ENCODE data around the gene RRAS. TPM values are rescaled to one million over a fixed set of nuclear protein-coding genes. Genes with fewer than 3 reads are reported as not detected.

Gene RRAS
- total RNA-seq, 4 donors from 2014 or later: 24.0 to 44.5 (median 28.8) TPM

- peaks cover 11 to 14% of the 10 kb centered on the region in 2 donors for H3K4me1 ChIP-seq
- H3K4me3 ChIP-seq (replicated peaks in 1 of 3): no peak overlapping the region
- DNase-seq: no peak
- H3K27me3 ChIP-seq: no peaks in the 10 kb centered on the region
- H3K36me3 ChIP-seq: peaks cover 43 to 67% of the 10 kb centered on the region in 2 donors
- H3K9me3 ChIP-seq: no peaks in the 10 kb centered on the region
- TF ChIP-seq POLR2A (IDR thresholded peaks at IDR 0.05): no peak
- TF ChIP-seq, protein P1, sequence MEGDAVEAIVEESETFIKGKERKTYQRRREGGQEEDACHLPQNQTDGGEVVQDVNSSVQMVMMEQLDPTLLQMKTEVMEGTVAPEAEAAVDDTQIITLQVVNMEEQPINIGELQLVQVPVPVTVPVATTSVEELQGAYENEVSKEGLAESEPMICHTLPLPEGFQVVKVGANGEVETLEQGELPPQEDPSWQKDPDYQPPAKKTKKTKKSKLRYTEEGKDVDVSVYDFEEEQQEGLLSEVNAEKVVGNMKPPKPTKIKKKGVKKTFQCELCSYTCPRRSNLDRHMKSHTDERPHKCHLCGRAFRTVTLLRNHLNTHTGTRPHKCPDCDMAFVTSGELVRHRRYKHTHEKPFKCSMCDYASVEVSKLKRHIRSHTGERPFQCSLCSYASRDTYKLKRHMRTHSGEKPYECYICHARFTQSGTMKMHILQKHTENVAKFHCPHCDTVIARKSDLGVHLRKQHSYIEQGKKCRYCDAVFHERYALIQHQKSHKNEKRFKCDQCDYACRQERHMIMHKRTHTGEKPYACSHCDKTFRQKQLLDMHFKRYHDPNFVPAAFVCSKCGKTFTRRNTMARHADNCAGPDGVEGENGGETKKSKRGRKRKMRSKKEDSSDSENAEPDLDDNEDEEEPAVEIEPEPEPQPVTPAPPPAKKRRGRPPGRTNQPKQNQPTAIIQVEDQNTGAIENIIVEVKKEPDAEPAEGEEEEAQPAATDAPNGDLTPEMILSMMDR (IDR thresholded peaks at IDR 0.05): no peak
- H3K27ac ChIP-seq: no peak overlapping the region
- WGBS, 2 donors: 96 to 99% methylated on average over 30 to 52 of the region's 65 CpGs
- intact Hi-C loops (cut with DNase I): loop anchor here (5.0 kb wide), 1 partner anchor 40 kb away; no protein-coding TSS in a partner anchor
Observed at GRCh38 chr19:49596954-49597702, 42.8 kb downstream of the RRAS start.

DNA sequence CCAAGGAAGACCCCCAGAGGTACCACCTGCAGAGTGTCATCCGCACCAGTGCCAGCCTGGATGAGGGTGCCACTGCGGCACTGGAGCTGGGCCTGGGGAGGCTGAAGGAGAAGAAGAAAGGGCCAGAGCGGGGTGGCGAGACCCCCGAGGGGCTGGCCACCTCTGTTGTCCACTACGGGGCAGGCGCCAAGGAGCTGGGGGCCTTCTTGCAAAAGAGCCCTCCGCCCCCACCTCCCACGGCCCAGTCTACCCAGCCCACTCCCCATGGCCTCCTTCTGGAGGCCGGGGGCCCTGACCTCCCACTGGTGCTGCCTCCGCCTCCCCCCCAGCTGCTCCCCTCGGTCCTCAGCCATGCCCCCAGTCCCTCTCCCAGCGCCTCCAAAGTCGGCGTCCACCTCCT is 43.5 kb downstream of the RRAS start:
- intact Hi-C loops (cut with DNase I): loop anchor here (5.0 kb wide), 1 partner anchor 41 kb away; no protein-coding TSS in a partner anchor
- WGBS, 2 donors: 93 to 100% methylated on average over 8 to 13 of the region's 15 CpGs
- Histone ChIP-seq H3K27ac (no peak overlapping the region), H3K36me3 (peaks cover 40 to 61% of the 10 kb centered on the region in 2 donors), H3K27me3 (no peaks in the 10 kb centered on the region), H3K4me3 (replicated peaks in 1 of 3) (no peak overlapping the region), H3K9me3 (no peaks in the 10 kb centered on the region), H3K4me1 (peaks cover 12 to 14% of the 10 kb centered on the region in 2 donors)
- no peak for DNase-seq
- no peak for TF ChIP-seq POLR2A (IDR thresholded peaks at IDR 0.05)
- TF ChIP-seq, protein P1 (IDR thresholded peaks at IDR 0.05): no peak

DNA sequence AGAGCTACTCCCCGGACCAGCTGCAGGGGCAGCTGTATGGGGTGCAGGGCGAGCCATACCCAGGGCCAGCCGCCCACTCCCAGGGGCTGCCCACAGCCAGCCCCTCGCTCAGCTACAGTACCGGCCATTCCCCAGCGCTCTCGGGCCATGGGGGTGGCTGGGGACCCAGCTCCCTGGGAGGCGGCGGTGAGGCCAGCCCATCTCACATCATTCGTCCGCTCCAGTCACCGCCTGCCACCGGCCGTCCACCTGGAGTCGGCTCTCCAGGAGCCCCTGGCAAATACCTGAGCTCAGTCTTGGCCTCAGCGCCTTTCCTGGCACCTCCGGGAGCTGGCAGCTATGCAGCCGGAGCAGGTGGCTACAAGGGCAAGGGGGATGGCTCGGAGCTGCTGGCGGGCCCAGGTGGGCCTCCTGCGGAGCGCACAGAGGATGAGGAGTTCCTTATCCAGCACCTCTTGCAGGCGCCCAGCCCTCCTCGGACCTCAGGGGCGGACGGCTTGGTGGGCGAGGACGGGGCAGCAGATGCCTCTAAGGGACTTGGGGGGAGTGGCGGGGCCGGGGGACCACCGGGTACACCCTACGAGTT is 44.0 kb downstream of the RRAS start:
- Histone ChIP-seq H3K9me3 (no peaks in the 10 kb centered on the region), H3K4me3 (replicated peaks in 1 of 3) (no peak overlapping the region), H3K27ac (no peak overlapping the region), H3K4me1 (peaks cover 12 to 14% of the 10 kb centered on the region in 2 donors), H3K36me3 (peaks cover 36 to 58% of the 10 kb centered on the region in 2 donors), H3K27me3 (no peaks in the 10 kb centered on the region)
- no peak for TF ChIP-seq POLR2A (IDR thresholded peaks at IDR 0.05)
- TF ChIP-seq, protein P1 (IDR thresholded peaks at IDR 0.05): no peak
- no peak for DNase-seq
- 92 to 98% methylated on average over 9 to 24 of the region's 32 CpGs for WGBS, 2 donors
- intact Hi-C loops (cut with DNase I): loop anchor here (5.0 kb wide), 1 partner anchor 41 kb away; no protein-coding TSS in a partner anchor

- peaks cover 34 to 54% of the 10 kb centered on the region in 2 donors for H3K36me3 ChIP-seq
- H3K4me3 ChIP-seq (replicated peaks in 1 of 3): no peak overlapping the region
- no peak for DNase-seq
- peaks cover 12 to 14% of the 10 kb centered on the region in 2 donors for H3K4me1 ChIP-seq
- no peak overlapping the region for H3K27ac ChIP-seq
- H3K27me3 ChIP-seq: no peaks in the 10 kb centered on the region
- H3K9me3 ChIP-seq: no peaks in the 10 kb centered on the region
- intact Hi-C loops (cut with DNase I): loop anchor here (5.0 kb wide), 1 partner anchor 42 kb away; no protein-coding TSS in a partner anchor
- 94 to 95% methylated on average over 12 to 23 of the region's 35 CpGs for WGBS, 2 donors
- TF ChIP-seq, protein P1 (IDR thresholded peaks at IDR 0.05): no peak
- TF ChIP-seq POLR2A (IDR thresholded peaks at IDR 0.05): no peak
Observed at GRCh38 chr19:49594993-49595818, 44.7 kb downstream of the RRAS start.

Measured in thyroid gland (tissue), 4 donors.